ENCODE results near the gene VSNL1. TPM values are rescaled to one million over a fixed set of nuclear protein-coding genes. Genes with fewer than 3 reads are reported as not detected.

The VSNL1 gene
- polyA plus RNA-seq, 3 donors, result not detected

DNA sequence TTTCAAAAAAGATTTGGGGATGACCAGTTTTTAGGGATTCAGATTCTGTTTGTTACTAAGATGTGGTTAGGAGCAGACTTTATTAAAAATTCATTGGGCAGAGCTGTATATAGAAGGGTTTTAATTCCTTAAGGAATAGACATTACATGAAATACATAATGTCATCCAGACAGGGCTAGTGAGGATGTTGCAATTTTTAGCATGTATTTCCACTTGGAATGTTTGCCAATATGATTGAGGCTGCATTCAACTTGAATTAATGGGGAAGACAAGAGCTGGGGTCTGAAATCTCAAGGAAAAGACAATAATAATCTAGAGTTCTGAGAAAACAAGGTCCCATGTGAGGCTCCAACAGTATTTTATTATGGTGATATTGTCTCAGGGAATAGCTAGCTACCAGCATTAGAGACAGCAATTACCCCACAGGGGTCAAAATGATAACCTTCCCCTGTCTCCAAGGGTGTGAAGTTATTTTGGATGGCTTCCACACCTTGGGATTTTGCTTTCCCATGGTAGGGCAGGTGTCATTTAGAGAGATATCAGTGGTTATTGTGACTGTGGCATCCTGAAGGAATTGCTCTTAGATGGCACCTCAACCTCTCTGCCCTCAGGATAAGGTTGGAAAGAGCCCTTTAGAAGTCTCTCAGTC is 60.2 kb downstream of the VSNL1 start:
- no peak overlapping the region for H3K9ac ChIP-seq (ENCODE audit: insufficient read depth, low read length, poor library complexity, severe bottlenecking)
- no peak overlapping the region for H3K27ac ChIP-seq (ENCODE audit: low read depth in 1 of 2, low read length in 2 of 2)
- no peaks in the 10 kb centered on the region for H3K79me2 ChIP-seq (ENCODE audit: insufficient read depth, low read length)
- H3K27me3 ChIP-seq (ENCODE audit: control insufficient read depth in 2 of 2, insufficient read depth in 2 of 2, low read length in 2 of 2), result no peaks in the 10 kb centered on the region
- TF ChIP-seq, protein P1, sequence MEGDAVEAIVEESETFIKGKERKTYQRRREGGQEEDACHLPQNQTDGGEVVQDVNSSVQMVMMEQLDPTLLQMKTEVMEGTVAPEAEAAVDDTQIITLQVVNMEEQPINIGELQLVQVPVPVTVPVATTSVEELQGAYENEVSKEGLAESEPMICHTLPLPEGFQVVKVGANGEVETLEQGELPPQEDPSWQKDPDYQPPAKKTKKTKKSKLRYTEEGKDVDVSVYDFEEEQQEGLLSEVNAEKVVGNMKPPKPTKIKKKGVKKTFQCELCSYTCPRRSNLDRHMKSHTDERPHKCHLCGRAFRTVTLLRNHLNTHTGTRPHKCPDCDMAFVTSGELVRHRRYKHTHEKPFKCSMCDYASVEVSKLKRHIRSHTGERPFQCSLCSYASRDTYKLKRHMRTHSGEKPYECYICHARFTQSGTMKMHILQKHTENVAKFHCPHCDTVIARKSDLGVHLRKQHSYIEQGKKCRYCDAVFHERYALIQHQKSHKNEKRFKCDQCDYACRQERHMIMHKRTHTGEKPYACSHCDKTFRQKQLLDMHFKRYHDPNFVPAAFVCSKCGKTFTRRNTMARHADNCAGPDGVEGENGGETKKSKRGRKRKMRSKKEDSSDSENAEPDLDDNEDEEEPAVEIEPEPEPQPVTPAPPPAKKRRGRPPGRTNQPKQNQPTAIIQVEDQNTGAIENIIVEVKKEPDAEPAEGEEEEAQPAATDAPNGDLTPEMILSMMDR (IDR thresholded peaks at IDR 0.05), result no peak
- H3K27me3 Mint-ChIP-seq (ENCODE audit: low read depth in 3 of 3), result peaks cover 0 to 2% (median 2%) of the 10 kb centered on the region in 3 donors
- H3K4me1 ChIP-seq (ENCODE audit: control insufficient read depth in 1 of 2, insufficient read depth in 2 of 2, low read length in 2 of 2), result no peaks in the 10 kb centered on the region
- no peak overlapping the region for H2AFZ ChIP-seq (ENCODE audit: insufficient read depth, low read depth, low read length, poor library complexity, severe bottlenecking)
- H3K36me3 Mint-ChIP-seq, result no peaks in the 10 kb centered on the region
- H3K4me3 Mint-ChIP-seq, result no peak overlapping the region
- no peaks in the 10 kb centered on the region for H4K20me1 ChIP-seq (ENCODE audit: insufficient read depth, low read length)
- H3K4me3 ChIP-seq (replicated peaks in 1 of 3; ENCODE audit: low read depth in 2 of 3, low read length in 3 of 3), result no peak overlapping the region
- H3K4me2 ChIP-seq (replicated peaks; ENCODE audit: extremely low read depth, low read length, poor library complexity, severe bottlenecking), result no peak overlapping the region
- no peaks in the 10 kb centered on the region for H3K4me1 Mint-ChIP-seq
- H3K9me3 ChIP-seq (replicated peaks in 1 of 2; ENCODE audit: control insufficient read depth in 1 of 2, insufficient read depth in 1 of 2, low read length in 2 of 2), result no peaks in the 10 kb centered on the region
- no peak for DNase-seq
- H3K27ac Mint-ChIP-seq, result no peak overlapping the region
- no peaks in the 10 kb centered on the region for H3K36me3 ChIP-seq (replicated peaks in 1 of 2; ENCODE audit: control insufficient read depth in 1 of 2, insufficient read depth in 2 of 2, low read length in 2 of 2)
- intact Hi-C loops (cut with micrococcal nuclease), result no loop called here
- peaks cover 0 to 6% (median 2%) of the 10 kb centered on the region in 7 donors for H3K9me3 Mint-ChIP-seq

- intact Hi-C loops (cut with micrococcal nuclease), result no loop called here
- no peaks in the 10 kb centered on the region for H3K4me1 Mint-ChIP-seq
- Histone ChIP-seq H3K4me1 (ENCODE audit: control insufficient read depth in 1 of 2, insufficient read depth in 2 of 2, low read length in 2 of 2) (no peaks in the 10 kb centered on the region), H3K27ac (ENCODE audit: low read depth in 1 of 2, low read length in 2 of 2) (no peak overlapping the region), H3K4me3 (replicated peaks in 1 of 3; ENCODE audit: low read depth in 2 of 3, low read length in 3 of 3) (no peak overlapping the region), H3K36me3 (replicated peaks in 1 of 2; ENCODE audit: control insufficient read depth in 1 of 2, insufficient read depth in 2 of 2, low read length in 2 of 2) (no peaks in the 10 kb centered on the region), H3K27me3 (ENCODE audit: control insufficient read depth in 2 of 2, insufficient read depth in 2 of 2, low read length in 2 of 2) (no peaks in the 10 kb centered on the region), H3K79me2 (ENCODE audit: insufficient read depth, low read length) (no peaks in the 10 kb centered on the region), H4K20me1 (ENCODE audit: insufficient read depth, low read length) (no peaks in the 10 kb centered on the region), H2AFZ (ENCODE audit: insufficient read depth, low read depth, low read length, poor library complexity, severe bottlenecking) (no peak overlapping the region), H3K9ac (ENCODE audit: insufficient read depth, low read length, poor library complexity, severe bottlenecking) (no peak overlapping the region), H3K9me3 (replicated peaks in 1 of 2; ENCODE audit: control insufficient read depth in 1 of 2, insufficient read depth in 1 of 2, low read length in 2 of 2) (no peaks in the 10 kb centered on the region), H3K4me2 (replicated peaks; ENCODE audit: extremely low read depth, low read length, poor library complexity, severe bottlenecking) (no peak overlapping the region)
- H3K36me3 Mint-ChIP-seq, result no peaks in the 10 kb centered on the region
- 84% methylated on average over 5 of the region's 5 CpGs for WGBS (ENCODE audit: insufficient coverage)
- DNase-seq, result no peak
- peaks cover 0 to 6% (median 2%) of the 10 kb centered on the region in 7 donors for H3K9me3 Mint-ChIP-seq
- H3K27me3 Mint-ChIP-seq (ENCODE audit: low read depth in 3 of 3), result peaks cover 0 to 3% (median 3%) of the 10 kb centered on the region in 3 donors
- TF ChIP-seq, protein P1 (IDR thresholded peaks at IDR 0.05), result no peak
- H3K27ac Mint-ChIP-seq, result no peak overlapping the region
- no peak overlapping the region for H3K4me3 Mint-ChIP-seq
Observed at GRCh38 chr2:17604050-17604449, 63.6 kb downstream of the VSNL1 start.
